Body of pancreas (tissue), 4 donors: ENCODE results near the gene CNTNAP2.

Source experiments
- POLR2A ChIP-seq, 3 donors: fragments of 450-650 bp; IDR thresholded peaks; one replicate each; pipeline ENCODE4 v1.6.1; 2016; ENCODE audit warnings: antibody characterized with exemption in 3 of 3, mild to moderate bottlenecking in 2 of 3
- TF ChIP-seq, protein P1 (sequence below), 7 experiments: fragments of 450-650 bp in 4 of 7; fragments of 200-600 bp in 3 of 7; sonication (generic) in 3 of 7; IDR thresholded peaks; one replicate each; pipeline ENCODE4 v1.5.1; 2016 to 2019; ENCODE audit warnings: antibody characterized with exemption in 7 of 7

DNA sequence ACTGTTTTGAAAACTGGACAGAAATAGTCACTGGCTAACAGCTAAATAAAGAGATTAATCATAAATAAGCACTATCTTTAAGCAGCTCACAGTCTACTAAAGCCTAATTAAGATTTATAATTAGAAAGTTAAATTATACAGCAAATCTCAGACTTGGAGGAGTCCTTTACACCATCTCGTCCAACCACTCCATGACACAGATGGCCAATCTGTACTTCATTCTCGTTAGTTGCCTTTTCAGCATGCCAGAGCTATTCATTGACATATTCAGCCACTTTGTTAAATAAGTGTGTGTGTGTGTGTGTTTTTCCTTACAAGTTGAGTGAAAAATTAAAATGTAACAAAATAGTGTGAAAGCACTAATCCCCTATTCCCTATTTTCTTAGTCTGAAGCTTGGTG, 1066.7 kb downstream of the CNTNAP2 start:
- TF ChIP-seq, protein P1, sequence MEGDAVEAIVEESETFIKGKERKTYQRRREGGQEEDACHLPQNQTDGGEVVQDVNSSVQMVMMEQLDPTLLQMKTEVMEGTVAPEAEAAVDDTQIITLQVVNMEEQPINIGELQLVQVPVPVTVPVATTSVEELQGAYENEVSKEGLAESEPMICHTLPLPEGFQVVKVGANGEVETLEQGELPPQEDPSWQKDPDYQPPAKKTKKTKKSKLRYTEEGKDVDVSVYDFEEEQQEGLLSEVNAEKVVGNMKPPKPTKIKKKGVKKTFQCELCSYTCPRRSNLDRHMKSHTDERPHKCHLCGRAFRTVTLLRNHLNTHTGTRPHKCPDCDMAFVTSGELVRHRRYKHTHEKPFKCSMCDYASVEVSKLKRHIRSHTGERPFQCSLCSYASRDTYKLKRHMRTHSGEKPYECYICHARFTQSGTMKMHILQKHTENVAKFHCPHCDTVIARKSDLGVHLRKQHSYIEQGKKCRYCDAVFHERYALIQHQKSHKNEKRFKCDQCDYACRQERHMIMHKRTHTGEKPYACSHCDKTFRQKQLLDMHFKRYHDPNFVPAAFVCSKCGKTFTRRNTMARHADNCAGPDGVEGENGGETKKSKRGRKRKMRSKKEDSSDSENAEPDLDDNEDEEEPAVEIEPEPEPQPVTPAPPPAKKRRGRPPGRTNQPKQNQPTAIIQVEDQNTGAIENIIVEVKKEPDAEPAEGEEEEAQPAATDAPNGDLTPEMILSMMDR (IDR thresholded peaks at IDR 0.05): no peak
- no peak for TF ChIP-seq POLR2A (IDR thresholded peaks at IDR 0.05)
